IMR-90 (cell line): Measurements from ENCODE around the gene EMD. TPM values are rescaled to one million over a fixed set of nuclear protein-coding genes. Genes with fewer than 3 reads are reported as not detected.

Experiments used
- ATAC-seq: fragments of 200-7000 bp; cut with Tn5 transposase; 2 replicates; pipeline ENCODE4 v1.9.1; 2020; ENCODE audit warnings: low read depth, mild to moderate bottlenecking, moderate library complexity
- BruUV-seq: library from RNA; stranded (reverse); fragments of 400-500 nt; replicated peaks from 2 replicates; lab custom pipeline; 2021; lab: Mats Ljungman, UMichigan
- CTCF ChIA-PET: fragments of 300-600 bp; formaldehyde crosslinking; extraction: SDS; loops from one replicate; lab custom pipeline; 2021; ENCODE audit warnings: antibody characterized with exemption; lab: Yijun Ruan, JAX
- POLR2A ChIA-PET: fragments of 300-600 bp; sonication (Branson Sonifier 250); formaldehyde crosslinking; loops from one replicate; lab custom pipeline; 2022; ENCODE audit warnings: antibody characterized with exemption; ENCODE audit not compliant: unreplicated experiment; lab: Charles Lee
- DNase-seq: peaks from one replicate; pipeline ENCODE4 v3.0.0; 2013
- H2AFZ ChIP-seq: replicated peaks from 2 replicates; pipeline ENCODE3; 2013; ENCODE audit warnings: low read length, mild to moderate bottlenecking; ENCODE audit not compliant: poor library complexity
- H2AK5ac ChIP-seq: 2 replicates; pipeline ENCODE4 v1.6.1; 2013; ENCODE audit warnings: low read depth, low read length, inconsistent platforms
- H2AK9ac ChIP-seq: replicated peaks from 2 replicates; pipeline ENCODE3; 2013; ENCODE audit warnings: mild to moderate bottlenecking, low read depth, low read length, moderate library complexity; ENCODE audit not compliant: poor library complexity
- H2BK120ac ChIP-seq: 2 replicates; pipeline ENCODE4 v1.6.1; 2013; ENCODE audit warnings: low read depth, low read length, inconsistent platforms
- H2BK15ac ChIP-seq: 3 replicates; pipeline ENCODE4 v1.6.1; 2013; ENCODE audit warnings: low read depth, low read length, inconsistent platforms
- H2BK20ac ChIP-seq: 2 replicates; pipeline ENCODE4 v1.6.1; 2013; ENCODE audit warnings: low read depth, mild to moderate bottlenecking, inconsistent platforms, low read length, moderate library complexity
- H2BK5ac ChIP-seq: 2 replicates; pipeline ENCODE4 v1.6.1; 2013; ENCODE audit warnings: mild to moderate bottlenecking, low read depth, low read length, inconsistent platforms; ENCODE audit not compliant: poor library complexity, severe bottlenecking
- H3K14ac ChIP-seq: replicated peaks from 2 replicates; pipeline ENCODE4 v1.6.1; 2013; ENCODE audit warnings: low read depth, low read length, inconsistent platforms
- H3K18ac ChIP-seq: 2 replicates; pipeline ENCODE4 v1.6.1; 2013; ENCODE audit warnings: low read depth, low read length, control low read depth
- H3K23ac ChIP-seq: 2 replicates; pipeline ENCODE4 v1.6.1; 2013; ENCODE audit warnings: low read depth, low read length, inconsistent platforms
- H3K27ac ChIP-seq: 2 replicates; pipeline ENCODE4 v1.5.1; 2013; ENCODE audit warnings: mild to moderate bottlenecking, control low read depth, low read length; ENCODE audit not compliant: insufficient read depth
- H3K27me3 ChIP-seq: 2 replicates; pipeline ENCODE4 v1.6.1; 2013; ENCODE audit warnings: low read length; ENCODE audit not compliant: control insufficient read depth, insufficient read depth
- H3K36me3 ChIP-seq: 2 replicates; pipeline ENCODE4 v1.6.1; 2013; ENCODE audit warnings: low read length, mixed read lengths; ENCODE audit not compliant: control insufficient read depth, insufficient read depth
- H3K4ac ChIP-seq: 2 replicates; pipeline ENCODE4 v1.6.1; 2013; ENCODE audit warnings: low read depth, low read length, inconsistent platforms
- H3K4me1 ChIP-seq: 2 replicates; pipeline ENCODE4 v1.6.1; 2013; ENCODE audit warnings: low read length, mixed read lengths; ENCODE audit not compliant: control insufficient read depth, insufficient read depth
- H3K4me2 ChIP-seq: 2 replicates; pipeline ENCODE4 v1.6.1; 2013; ENCODE audit warnings: low read depth, mild to moderate bottlenecking, control low read depth, low read length, moderate library complexity
- H3K4me3 ChIP-seq: 2 replicates; pipeline ENCODE4 v1.5.1; 2013; ENCODE audit warnings: low read depth, mild to moderate bottlenecking, control low read depth, low read length, moderate library complexity; ENCODE audit not compliant: insufficient read depth
- H3K56ac ChIP-seq: 2 replicates; pipeline ENCODE4 v1.6.1; 2013; ENCODE audit warnings: low read length, inconsistent platforms; ENCODE audit not compliant: insufficient read depth; ENCODE audit errors: extremely low read depth
- H3K79me1 ChIP-seq, 2 experiments: 2 replicates each; pipeline ENCODE4 v1.6.1; 2013; ENCODE audit warnings: low read length in 2 of 2, inconsistent platforms in 1 of 2, low read depth in 1 of 2
- H3K9ac ChIP-seq: 2 replicates; pipeline ENCODE4 v1.6.1; 2013; ENCODE audit warnings: low read depth, low read length, control low read depth
- H3K9me1 ChIP-seq: 2 replicates; pipeline ENCODE4 v1.6.1; 2013; ENCODE audit warnings: low read length, inconsistent platforms; ENCODE audit not compliant: insufficient read depth
- H3K9me3 ChIP-seq: 2 replicates; pipeline ENCODE4 v1.6.1; 2013; ENCODE audit warnings: low read length; ENCODE audit not compliant: control insufficient read depth, insufficient read depth
- H4K20me1 ChIP-seq: 2 replicates; pipeline ENCODE4 v1.6.1; 2013; ENCODE audit warnings: low read length, inconsistent platforms; ENCODE audit not compliant: insufficient read depth
- H4K5ac ChIP-seq: 2 replicates; pipeline ENCODE4 v1.6.1; 2013; ENCODE audit warnings: mild to moderate bottlenecking, low read depth, low read length, control low read depth
- H4K8ac ChIP-seq, 2 experiments: 2 replicates each; pipeline ENCODE4 v1.6.1; 2013; ENCODE audit warnings: low read depth in 2 of 2, low read length in 2 of 2, control low read depth in 1 of 2, inconsistent platforms in 1 of 2
- H4K91ac ChIP-seq: 2 replicates; pipeline ENCODE4 v1.6.1; 2013; ENCODE audit warnings: low read depth, low read length, inconsistent platforms; ENCODE audit not compliant: insufficient read depth
- WGBS, 2 experiments: methylation state at CpG; one replicate each; pipeline versions ENCODE4 v1.1.5 to v1.1.7; 2013; ENCODE audit warnings: missing lambda C conversion rate in 2 of 2; ENCODE audit not compliant: insufficient read length in 1 of 2; ENCODE audit errors: extremely low coverage in 2 of 2; 5-methylcytosine and 5-hydroxymethylcytosine counted together
- dilution Hi-C: fragments of 300-500 bp; cut with HindIII; formaldehyde crosslinking; loops from one replicate; pipeline ENCODE4 v1.14.3; 2018; ENCODE audit warnings: low sequenced_read_pairs; ENCODE audit not compliant: unreplicated experiment
- in situ Hi-C: fragments of 300-500 bp; cut with MboI; formaldehyde crosslinking; loops from 3 replicates; pipeline ENCODE4 v1.14.3; 2019; ENCODE audit warnings: low sequenced_read_pairs, inconsistent platforms, mixed read lengths
- intact Hi-C: fragments of 100-400 bp; cut with micrococcal nuclease; formaldehyde crosslinking; loops from 2 replicates; pipeline ENCODE4 v1.10.0; 2022
- polyA plus RNA-seq, 3 experiments: library from polyadenylated mRNA; depleted of rRNA; stranded (reverse); fragments of >200 nt; gene quantifications; 2 replicates each; pipeline ENCODE4 v1.2.3, GENCODE V29; 2012; ENCODE audit warnings: low replicate concordance in 1 of 3
- total RNA-seq: library from RNA; depleted of rRNA; stranded (reverse); fragments of >200 nt; gene quantifications from 2 replicates; pipeline ENCODE4 v1.2.3, GENCODE V29; 2012
- TF ChIP-seq, protein P1 (sequence below): conservative IDR thresholded peaks from 2 replicates; pipeline ENCODE4 v1.5.1; 2012; ENCODE audit warnings: mild to moderate bottlenecking, low read depth, low read length, improper control_type of control experiment

EMD gene
- total and polyA plus RNA-seq, 2 of the 4 experiments (the other 2 are of a cell fraction) = 9.9 to 80.6 TPM

DNA sequence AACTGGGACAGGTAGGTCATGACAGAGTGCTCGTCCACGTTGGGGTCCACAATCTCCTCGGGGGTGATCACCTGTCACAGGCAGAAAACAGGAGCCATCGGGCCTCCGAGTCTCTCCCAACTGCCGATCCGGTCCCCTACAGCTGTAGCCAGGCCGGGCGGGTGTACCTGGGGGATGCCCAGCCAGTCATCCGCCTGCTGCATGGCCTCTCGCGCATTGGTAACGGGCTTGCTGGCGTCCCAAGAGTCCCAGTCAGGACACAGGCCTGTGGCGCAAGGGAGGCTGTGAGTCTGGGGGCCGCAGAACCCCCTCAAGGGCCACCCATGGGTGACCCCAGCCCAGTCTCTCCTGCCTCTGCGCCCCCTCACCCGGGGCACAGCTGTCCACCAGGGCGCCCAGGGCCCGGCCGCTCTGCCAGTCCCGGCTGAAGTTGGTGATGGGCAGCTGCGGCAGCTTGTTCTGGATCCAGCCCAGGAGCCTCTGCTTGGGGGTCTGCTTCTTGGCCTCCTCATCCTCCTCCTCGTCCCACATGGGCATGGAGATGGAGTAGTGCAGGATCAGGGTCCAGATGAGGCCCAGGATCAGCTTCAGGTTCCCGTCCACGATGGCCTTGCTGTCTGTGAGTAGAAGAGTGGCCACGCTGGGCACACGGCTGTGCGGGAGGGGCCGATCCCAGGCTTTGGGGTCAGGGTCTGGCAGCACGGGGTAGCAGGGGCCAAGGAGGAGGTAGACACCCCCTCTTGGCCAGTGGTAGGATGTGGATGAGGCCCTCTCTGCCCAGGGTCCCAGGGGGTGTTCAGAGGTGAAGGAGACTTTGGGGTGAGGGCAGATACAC is 11.4 kb upstream of the EMD start:
- no peak for ATAC-seq
- Histone ChIP-seq H3K27ac (peak overlapping the region; percentile 99), H4K20me1 (peaks cover 81% of the 10 kb centered on the region), H3K4me3 (peak overlapping the region; percentile 95; the same call in 1 of the 2 replicates), H3K9me1 (no peaks in the 10 kb centered on the region; the same call in 1 of the 2 replicates), H4K5ac (no peak overlapping the region), H4K91ac (no peak overlapping the region), H2AK5ac (no peak overlapping the region), H3K36me3 (peaks cover 65% of the 10 kb centered on the region), H3K23ac (peak overlapping the region; percentile 31), H4K8ac (peak overlapping the region in 1 of 2 experiments; percentile 65; a peak in 1 of 4 replicates), H3K9ac (peak overlapping the region; percentile 94), H2AK9ac (peak overlapping the region; percentile 89), H3K4me1 (peaks cover 7% of the 10 kb centered on the region), H2AFZ (peak overlapping the region; percentile 49), H2BK20ac (no peak overlapping the region), H3K4ac (peak overlapping the region; percentile 37), H3K14ac (0 out of 2 replicates have a peak overlapping the region, but pooled peaks have one; percentile 1), H3K9me3 (no peaks in the 10 kb centered on the region), H2BK120ac (no peak overlapping the region), H2BK5ac (peak overlapping the region; percentile 98), H2BK15ac (no peak overlapping the region), H3K27me3 (no peaks in the 10 kb centered on the region), H3K79me1 (peaks cover 0 to 17% of the 10 kb centered on the region in 2 experiments; a peak in 1 of 4 replicates), H3K4me2 (peak overlapping the region; percentile 80), H3K18ac (no peak overlapping the region), H3K56ac (no peak overlapping the region)
- ChIA-PET POLR2A (no interaction called here), CTCF (no interaction called here)
- no peak for DNase-seq
- TF ChIP-seq, protein P1, sequence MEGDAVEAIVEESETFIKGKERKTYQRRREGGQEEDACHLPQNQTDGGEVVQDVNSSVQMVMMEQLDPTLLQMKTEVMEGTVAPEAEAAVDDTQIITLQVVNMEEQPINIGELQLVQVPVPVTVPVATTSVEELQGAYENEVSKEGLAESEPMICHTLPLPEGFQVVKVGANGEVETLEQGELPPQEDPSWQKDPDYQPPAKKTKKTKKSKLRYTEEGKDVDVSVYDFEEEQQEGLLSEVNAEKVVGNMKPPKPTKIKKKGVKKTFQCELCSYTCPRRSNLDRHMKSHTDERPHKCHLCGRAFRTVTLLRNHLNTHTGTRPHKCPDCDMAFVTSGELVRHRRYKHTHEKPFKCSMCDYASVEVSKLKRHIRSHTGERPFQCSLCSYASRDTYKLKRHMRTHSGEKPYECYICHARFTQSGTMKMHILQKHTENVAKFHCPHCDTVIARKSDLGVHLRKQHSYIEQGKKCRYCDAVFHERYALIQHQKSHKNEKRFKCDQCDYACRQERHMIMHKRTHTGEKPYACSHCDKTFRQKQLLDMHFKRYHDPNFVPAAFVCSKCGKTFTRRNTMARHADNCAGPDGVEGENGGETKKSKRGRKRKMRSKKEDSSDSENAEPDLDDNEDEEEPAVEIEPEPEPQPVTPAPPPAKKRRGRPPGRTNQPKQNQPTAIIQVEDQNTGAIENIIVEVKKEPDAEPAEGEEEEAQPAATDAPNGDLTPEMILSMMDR = no peak
- intact Hi-C loops = no loop called here
- TSS peak; percentile 2 for BruUV-seq
- WGBS, 2 experiments = 88% methylated on average over 7 of the region's 31 CpGs; no CpG with 5 or more reads in 1 of the 2 experiments
- dilution Hi-C loops = no loop called here
- in situ Hi-C loops = no loop called here
